Activated CD4-positive, alpha-beta T cell treated with anti-CD3 and anti-CD28 coated beads, Interleukin-2, amount 50 U/mL, for 16 hours (primary cell): ENCODE measurements around the gene RAB11B.
"Not testable (repeated sequence)": the region's sequence is repeated elsewhere in the genome, so short reads cannot be mapped to it uniquely, and the experiment has no call there.

Experiments
- DNase-seq: peaks from one replicate; pipeline ENCODE4 v3.0.0-alpha.2; 2020

Gene RAB11B

DNA sequence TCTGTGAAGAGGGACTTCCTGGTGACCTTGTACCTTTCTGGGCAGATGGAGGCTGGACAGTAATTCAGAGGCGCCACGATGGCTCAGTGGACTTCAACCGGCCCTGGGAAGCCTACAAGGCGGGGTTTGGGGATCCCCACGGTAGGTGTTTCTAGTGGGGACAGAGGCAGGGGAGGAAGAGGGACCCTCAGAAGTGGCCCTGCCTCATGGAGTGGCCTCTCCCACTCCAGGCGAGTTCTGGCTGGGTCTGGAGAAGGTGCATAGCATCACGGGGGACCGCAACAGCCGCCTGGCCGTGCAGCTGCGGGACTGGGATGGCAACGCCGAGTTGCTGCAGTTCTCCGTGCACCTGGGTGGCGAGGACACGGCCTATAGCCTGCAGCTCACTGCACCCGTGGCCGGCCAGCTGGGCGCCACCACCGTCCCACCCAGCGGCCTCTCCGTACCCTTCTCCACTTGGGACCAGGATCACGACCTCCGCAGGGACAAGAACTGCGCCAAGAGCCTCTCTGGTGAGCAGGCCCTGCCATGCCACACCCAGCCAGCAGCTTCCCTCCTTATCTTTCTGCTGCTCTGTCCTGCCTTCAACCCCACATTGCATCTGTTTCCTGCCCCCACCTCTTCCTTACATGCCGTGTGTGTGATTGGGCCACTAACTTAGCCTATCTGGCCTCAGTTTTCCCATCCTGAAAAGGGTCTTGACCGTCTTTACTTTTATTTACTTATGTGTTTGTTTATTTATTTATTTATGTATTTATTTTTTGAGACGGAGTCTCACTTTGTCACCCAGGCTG lies 19.0 kb upstream of the RAB11B start:
- DNase-seq, result no peak

DNA sequence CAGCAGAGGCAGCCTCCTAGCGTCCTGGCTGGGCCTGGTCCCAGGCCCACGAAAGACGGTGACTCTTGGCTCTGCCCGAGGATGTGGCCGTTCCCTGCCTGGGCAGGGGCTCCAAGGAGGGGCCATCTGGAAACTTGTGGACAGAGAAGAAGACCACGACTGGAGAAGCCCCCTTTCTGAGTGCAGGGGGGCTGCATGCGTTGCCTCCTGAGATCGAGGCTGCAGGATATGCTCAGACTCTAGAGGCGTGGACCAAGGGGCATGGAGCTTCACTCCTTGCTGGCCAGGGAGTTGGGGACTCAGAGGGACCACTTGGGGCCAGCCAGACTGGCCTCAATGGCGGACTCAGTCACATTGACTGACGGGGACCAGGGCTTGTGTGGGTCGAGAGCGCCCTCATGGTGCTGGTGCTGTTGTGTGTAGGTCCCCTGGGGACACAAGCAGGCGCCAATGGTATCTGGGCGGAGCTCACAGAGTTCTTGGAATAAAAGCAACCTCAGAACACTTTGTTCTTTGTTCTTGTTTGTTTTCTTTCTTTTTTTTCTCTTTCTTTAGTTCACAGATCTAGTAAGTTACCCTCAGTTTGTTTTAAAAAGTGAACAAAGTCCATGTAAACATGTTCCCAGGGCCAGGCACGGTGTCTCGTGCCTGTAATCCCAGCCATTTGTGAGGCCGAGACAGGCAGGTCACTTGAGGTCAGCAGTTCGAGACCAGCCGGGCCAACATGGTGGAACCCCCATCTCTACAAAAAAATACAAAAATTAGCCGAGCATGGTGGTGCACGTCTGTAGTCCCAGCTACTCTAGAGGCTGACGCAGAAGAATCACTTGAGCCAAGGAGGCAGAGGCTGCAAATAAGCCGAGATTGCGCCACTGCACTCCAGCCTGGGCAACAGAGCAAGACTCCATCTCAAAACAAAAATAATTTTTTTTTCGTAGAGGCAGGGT lies 16.0 kb upstream of the RAB11B start:
- no peak for DNase-seq

DNA sequence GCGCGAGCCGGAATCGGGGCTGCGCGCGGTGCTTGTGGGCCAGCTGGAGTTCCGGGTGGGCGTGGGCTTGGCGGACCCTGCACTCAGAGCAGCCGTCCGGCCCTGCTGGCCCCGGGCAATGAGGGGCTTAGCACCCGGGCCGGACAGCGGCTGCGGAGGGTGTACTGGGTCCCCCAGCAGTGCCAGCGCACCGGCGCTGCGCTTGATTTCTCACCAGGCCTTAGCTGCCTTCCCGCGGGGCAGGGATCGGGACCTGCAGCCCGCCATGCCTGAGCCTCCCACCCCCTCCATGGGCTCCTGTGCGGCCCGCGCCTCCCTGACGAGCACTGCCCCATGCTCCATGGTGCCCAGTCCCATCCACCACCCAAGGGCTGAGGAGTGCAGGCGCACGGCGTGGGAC lies 14.4 kb upstream of the RAB11B start:
- DNase-seq, result not testable (repeated sequence)

DNA sequence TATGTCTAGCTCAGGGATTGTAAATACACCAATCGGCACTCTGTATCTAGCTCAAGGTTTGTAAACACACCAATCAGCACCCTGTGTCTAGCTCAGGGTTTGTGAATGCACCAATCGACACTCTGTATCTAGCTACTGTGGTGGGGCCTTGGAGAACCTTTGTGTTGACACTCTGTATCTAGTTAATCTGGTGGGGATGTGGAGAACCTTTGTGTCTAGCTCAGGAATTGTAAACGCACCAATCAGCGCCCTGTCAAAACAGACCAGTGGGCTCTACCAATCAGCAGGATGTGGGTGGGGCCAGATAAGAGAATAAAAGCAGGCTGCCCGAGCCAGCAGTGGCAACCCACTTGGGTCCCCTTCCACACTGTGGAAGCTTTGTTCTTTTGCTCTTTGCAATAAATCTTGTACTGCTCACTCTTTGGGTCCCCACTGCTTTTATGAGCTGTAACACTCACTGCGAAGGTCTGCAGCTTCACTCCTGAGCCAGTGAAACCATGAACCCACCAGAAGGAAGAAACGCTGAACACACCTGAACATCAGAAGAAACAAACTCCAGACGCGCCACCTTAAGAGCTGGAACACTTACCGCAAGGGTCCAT lies 13.7 kb upstream of the RAB11B start:
- not testable (repeated sequence) for DNase-seq

- no peak for DNase-seq
Measured at GRCh38 chr19:8377598-8377997, 12.6 kb upstream of the RAB11B start.

DNA sequence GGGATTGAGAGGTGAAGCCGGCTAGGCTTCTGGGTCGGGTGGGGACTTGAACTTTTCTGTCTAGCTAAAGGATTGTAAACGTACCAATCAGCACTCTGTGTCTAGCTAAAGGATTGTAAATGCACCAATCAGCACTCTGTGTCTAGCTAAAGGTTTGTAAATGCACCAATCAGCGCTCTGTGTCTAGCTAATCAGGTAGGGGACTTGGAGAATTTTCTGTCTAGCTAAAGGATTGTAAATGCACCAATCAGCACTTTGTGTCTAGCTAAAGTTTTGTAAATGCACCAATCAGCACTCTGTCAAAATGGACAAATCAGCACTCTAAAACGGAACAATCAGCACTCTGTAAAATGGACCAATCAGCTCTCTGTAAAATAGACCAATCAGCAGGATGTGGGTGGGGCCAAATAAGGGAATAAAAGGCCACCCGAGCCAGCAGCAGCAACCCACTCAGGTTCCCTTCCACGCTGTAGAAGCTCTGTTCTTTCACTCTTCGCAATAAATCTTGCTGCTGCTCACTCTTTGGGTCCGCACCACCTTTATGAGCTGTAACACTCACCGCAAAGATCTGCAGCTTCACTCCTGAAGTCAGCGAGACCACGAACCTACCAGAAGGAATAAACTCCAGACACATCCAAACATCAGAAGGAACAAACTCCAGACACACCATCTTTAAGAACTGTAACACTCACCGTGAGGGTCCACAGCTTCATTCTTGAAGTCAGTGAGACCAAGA lies 10.8 kb upstream of the RAB11B start:
- not testable (repeated sequence) for DNase-seq

GRCh38 chr19:8384569-8384968 lies 5.6 kb upstream of the RAB11B start:
- DNase-seq, result not testable (repeated sequence)

GRCh38 chr19:8385103-8385502 lies 5.1 kb upstream of the RAB11B start:
- not testable (repeated sequence) for DNase-seq

- not testable (repeated sequence) for DNase-seq
Measured at GRCh38 chr19:8385566-8385965, 4.6 kb upstream of the RAB11B start.

GRCh38 chr19:8386419-8386818 lies 3.7 kb upstream of the RAB11B start:
- DNase-seq, result not testable (repeated sequence)

DNA sequence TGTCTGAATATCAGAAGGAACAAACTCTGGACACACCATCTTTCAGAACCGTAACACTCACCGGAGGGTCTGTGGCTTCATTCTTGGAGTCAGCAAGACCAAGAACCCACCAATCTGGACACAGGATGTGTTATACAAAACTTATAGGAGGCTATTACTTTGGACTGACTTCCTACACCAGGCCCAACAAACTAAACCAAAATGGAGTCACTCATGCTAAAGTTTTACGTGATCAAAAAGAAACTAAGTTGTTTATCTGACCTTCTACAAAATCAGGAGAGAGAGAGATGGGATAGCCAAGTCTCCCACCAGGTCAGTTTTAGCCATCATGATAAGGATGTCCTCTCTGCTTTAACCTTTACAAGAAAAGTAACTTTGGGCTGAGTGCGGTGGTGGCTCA lies 3.2 kb upstream of the RAB11B start:
- DNase-seq, result no peak

- no peak for DNase-seq
Measured at GRCh38 chr19:8387688-8388611, 2.2 kb upstream of the RAB11B start.

- DNase-seq, result no peak
Measured at GRCh38 chr19:8388612-8388958, 1.6 kb upstream of the RAB11B start.

- peak; percentile 96 for DNase-seq
Measured at GRCh38 chr19:8390617-8390981, 439 bp downstream of the RAB11B start.

- no peak for DNase-seq
Measured at GRCh38 chr19:8391198-8392016, 1.2 kb downstream of the RAB11B start.

DNA sequence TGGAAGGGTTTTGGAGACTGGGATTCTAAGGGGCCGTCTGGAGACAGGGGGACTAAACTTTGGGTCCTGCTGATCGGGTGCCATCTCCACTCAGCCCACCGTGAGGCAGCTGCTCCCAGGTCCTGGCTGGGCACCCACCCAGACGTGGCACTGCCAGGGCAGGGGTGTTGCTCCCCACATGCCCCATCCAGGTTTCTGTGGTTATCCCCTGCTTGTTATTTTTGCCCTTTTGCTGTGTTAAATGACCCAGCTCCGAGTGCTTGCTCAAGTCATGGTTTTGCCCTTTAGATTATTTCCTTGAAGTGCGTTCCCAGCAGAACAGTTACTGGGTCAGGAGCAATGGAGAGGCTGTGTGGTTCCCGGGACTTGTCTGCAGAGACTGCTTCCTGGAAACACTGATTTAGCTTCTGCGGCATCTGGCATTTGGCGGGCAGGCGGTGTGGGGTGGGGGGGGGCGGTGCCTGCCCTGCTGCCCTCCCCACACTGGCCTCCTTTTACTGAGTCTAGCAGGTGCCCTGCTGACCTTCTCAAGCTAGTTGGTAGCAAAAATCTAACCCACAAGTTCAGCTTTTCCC lies 1.9 kb downstream of the RAB11B start:
- DNase-seq, result no peak

GRCh38 chr19:8393192-8393870 lies 3.2 kb downstream of the RAB11B start:
- no peak for DNase-seq

GRCh38 chr19:8393871-8394250 lies 3.7 kb downstream of the RAB11B start:
- no peak for DNase-seq

GRCh38 chr19:8395621-8396082 lies 5.5 kb downstream of the RAB11B start:
- DNase-seq, result no peak

GRCh38 chr19:8396185-8396562 lies 6.0 kb downstream of the RAB11B start:
- no peak for DNase-seq
